ENCODE measurements around the gene SMYD2.

The SMYD2 gene

DNA sequence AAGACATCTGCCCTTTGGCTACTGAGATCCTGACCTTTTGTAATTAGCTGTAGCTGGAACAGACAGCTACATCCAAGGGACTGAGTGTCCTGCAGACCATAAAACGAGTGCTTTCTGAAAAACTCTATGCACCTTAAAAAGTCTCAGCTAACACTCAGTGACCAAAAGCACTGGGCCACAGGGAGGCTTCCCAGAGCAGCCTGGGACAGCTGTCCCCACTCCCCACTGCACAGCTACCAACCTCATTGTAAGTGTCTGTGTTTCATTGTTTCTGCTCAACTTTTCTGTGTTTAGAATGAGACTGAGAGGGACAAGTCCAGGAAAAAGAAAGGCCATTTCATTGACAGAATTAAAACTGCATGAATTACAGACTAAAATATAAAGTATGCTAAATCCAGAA is 80.7 kb downstream of the SMYD2 start:
- no peak for DNase-seq (ENCODE audit: low read depth, low spot score)

DNA sequence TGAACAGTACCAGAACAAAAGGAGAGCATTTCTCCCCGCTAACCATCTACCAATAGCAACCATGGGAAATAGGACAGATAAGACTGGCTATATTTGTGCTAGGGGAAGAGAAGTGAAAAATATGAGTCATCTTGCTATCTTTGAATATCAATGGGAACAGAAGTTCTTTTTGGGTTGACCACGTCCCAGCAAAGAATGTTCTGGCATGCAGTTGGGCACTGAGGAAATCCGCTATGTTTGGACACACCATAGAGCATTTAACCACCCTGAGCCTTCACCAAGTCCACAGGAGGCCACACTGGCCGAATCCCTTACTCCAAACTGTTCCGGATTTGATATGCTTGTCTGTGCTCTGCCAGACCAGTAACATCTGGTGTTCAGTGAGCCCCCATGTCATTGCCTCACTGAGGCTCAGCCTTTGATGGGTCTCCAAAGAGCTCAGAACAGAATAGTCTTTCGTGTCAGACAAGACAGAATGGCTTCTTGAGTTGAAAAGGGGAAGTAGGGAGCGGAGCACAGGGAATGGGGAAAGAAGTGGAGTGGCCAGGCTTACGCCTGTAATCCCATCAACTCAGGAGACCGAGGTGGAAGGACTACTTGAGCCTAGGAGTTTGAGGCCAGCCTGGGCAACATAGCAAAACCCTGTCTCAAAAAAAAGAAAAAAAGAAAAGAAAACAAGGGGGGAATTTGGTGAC is 81.4 kb downstream of the SMYD2 start:
- DNase-seq (ENCODE audit: low read depth, low spot score) = peak; percentile 87

DNA sequence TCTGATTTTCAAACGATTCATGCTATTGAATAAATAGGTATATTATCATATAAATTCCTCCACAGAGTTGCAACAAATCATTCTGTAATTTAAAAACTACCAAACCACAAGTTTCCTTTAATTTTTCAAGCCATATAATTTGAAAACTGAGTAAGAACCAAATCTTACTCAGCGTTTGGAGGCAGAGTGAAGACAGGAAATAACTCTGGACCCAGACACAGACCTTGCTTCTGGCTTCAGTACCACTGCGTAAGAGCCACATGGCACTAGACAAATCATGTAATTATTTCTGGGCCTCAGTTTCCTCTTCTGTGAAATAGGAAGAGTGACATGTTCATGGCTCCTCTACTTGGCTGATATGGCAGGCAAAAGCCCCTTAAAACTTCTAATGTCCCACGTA is 82.4 kb downstream of the SMYD2 start:
- no peak for DNase-seq (ENCODE audit: low read depth, low spot score)

DNA sequence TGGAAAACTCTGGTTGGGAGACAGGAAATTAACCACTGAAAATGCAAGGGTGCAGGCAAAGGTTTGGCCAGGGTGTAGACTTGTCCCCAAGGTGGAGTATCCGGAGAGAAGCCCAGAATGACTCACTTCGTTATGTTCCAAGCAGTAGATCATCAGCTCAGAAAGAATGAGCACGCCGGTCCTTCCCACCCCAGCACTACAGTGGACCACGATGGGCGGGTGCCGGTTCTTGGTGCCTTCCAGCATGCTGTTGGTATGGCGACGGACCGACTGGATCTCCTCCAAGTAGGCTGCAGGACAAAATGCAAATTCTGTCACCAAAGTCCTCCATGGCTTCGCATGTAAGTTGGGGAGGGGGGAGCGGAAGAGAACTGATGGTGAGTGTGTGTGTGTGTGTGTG is 83.4 kb downstream of the SMYD2 start:
- DNase-seq (ENCODE audit: low read depth, low spot score) = no peak

DNA sequence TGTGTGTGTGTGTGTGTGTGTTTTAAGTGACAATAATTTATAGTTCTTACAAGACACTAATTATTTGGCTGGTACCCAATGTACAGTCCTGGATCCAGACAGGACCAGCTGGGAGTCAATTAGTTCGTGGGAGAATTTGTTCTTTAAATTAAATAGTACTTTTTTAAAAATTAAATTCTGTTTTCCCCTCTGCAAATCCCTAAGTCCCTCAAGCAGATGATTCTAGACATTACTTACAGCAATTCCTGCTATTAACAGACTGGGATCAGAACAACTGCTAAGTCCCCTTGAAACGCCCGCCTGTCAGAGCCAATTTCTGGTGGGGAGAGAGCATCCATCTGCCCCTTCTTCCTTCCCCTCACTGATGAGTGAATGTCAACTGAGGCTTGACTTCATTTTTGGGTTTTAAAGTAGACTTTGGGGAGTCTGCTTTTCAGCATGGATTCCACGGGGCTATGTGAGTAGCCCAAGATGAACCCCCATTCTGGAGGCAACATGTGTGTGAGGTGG is 83.9 kb downstream of the SMYD2 start:
- DNase-seq (ENCODE audit: low read depth, low spot score) = no peak

DNA sequence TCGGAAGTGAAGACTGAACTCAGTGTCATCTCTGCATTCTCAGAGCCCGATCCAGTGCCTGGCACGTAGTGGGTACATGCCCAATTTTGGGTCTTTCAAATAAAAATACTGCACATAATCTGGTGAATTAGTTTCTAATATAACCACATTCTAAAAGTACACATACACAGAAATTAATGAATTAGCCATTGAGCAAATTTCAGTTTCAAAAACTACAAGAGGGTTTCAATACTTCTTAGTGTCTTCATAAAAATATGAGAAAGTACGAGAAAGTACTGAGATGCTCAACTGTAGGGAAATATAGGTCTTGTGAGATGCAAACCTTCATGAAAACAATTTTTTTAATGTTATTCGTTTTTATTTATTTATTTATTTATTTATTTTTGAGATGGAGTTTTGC is 86.9 kb downstream of the SMYD2 start:
- DNase-seq (ENCODE audit: low read depth, low spot score) = no peak

DNA sequence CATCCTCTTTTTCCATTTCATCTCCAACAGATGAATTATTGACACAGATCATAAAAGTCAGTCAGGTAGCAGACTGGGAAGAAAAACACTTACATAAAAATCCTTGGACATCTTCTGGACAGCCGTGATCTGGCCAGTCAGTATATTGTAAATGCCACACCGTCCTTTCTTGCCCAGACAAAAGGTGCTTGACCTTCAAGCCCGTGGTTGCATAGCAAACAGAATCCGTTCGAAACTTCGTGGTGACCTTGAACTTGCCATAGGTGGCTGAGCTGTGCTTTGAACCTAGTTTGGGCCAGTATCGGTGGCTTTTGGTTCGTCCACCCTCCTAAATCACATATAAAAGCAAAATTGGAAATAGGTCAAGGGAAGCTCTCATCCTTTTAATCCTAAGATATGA is 88.4 kb downstream of the SMYD2 start:
- no peak for DNase-seq (ENCODE audit: low read depth, low spot score)

DNA sequence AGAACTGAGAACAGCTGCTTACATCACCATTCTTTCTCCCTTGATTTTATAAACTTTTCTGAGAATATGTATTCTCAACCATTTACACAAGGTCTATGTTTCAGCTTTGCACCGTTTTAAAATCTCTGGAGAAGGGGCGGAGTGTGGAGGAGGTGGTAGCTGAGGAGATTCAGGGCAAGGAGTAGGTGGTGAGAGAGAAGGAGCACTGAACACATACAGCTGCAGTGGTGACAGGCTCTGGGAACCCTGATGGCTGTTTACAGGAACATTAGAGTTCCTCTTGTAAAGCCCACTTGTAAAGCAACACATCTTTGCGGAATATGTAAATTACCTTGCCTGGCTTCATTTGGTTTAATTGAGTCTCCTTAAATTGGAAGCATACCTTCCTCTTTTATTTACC is 89.7 kb downstream of the SMYD2 start:
- no peak for DNase-seq (ENCODE audit: low read depth, low spot score)

DNA sequence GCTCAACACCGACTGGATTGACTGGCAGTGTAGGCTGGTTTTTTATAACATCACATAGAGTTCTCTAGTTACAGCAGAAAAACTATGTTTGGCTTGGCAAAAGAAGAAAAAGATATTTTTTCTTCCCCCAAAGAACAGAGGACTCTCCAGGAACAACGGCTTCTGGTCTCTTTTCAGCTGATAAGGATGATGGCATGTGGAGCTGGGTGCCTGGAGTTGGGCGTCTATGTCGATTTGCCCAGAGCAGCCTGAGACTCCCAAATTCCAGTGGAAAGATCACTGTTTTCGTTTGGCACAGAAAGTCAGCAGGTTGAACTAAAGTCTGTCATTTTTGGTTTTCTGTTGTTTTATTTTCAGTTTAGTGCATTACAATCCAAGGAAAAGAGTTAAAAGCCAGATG is 91.1 kb downstream of the SMYD2 start:
- DNase-seq (ENCODE audit: low read depth, low spot score) = peak; percentile 85

DNA sequence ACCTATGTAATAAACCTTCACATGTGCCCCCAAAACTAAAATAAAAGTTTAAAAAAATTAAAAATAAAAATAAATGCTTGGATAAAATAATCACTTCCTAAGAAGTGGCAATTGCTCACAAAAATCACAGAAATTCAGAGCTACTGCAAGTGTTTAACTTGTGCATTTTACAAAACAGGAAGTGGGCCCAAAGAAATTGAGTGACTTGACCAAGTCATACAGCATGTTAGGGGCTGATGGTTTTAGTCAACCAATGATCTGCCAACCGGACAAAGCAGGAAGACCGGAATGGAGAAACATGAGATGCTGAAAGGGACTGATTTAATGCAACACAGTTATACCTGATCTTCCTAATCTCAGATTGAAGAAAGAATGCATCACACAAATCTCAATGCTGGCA is 96.5 kb downstream of the SMYD2 start:
- no peak for DNase-seq (ENCODE audit: low read depth, low spot score)

DNA sequence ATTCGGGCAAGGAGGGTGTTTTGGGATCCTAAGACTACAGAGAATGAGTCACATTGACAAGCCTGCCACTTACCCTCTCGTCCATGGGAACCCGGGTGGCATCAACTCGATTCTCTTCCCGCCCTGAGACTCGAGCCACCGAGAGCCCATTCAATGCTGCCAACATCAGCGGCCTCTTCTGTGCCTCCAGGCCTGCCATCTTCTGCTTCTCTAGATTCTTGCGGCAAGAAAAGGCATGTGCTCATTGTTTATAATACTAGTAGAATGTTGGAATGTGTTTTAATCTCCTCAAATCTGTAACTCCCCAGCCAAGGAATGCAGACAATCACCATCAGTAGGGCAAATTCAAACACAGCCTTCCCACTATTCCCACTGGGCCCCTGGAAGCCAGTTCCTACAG is 96.9 kb downstream of the SMYD2 start:
- DNase-seq (ENCODE audit: low read depth, low spot score) = peak; percentile 91

DNA sequence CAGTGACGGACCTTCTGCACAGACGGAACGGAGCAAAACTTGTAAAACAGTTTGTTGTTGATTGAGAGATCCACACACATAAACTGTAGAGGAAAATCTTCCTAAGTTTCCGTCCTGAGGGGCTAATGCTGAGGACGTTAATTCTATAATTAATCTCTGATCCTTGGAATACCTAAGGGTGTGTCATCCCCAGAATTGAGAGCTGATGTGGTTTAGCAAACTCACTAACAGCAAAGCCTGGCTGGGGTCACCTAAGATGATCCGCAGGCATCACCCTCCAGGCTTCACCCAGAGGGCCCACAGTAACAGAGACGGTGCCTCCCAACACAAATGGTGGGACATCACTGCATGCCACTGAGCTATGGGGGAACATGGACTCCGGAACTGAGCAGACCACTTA is 97.5 kb downstream of the SMYD2 start:
- peak; percentile 35 for DNase-seq (ENCODE audit: low read depth, low spot score)

DNA sequence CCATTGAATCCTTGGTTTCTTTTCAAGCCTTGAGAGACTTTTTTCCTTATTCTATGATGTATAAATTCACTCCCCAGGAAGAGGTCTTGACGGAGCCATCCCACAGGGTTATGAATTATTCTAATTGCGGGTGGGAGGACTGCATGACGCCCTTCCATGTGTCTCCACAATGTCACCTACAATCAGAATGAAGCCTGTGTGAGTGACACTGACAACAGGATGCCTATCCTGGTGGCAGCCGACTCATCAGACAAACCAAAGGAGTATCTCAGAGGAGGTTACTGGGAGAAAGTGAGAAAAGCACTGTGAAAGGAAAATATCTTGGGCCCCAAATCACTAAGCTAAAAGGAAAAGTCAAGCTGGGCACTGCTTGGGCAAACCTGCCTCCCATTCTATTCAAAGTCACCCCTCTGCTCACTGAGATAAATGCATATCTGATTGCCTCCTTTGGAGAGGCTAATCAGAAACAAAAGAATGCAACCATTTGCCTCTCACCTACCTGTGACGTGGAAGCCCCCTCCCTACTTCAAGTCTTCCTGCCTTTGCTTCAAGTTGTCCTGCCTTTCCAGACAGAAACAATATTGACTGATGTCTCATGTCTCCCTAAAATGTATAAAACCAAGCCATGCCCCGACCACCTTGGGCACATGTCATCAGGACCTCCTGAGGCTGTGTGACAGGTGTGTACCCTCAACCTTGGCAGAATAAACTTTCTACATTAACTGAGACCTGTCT is 98.4 kb downstream of the SMYD2 start:
- no peak for DNase-seq (ENCODE audit: low read depth, low spot score)

DNA sequence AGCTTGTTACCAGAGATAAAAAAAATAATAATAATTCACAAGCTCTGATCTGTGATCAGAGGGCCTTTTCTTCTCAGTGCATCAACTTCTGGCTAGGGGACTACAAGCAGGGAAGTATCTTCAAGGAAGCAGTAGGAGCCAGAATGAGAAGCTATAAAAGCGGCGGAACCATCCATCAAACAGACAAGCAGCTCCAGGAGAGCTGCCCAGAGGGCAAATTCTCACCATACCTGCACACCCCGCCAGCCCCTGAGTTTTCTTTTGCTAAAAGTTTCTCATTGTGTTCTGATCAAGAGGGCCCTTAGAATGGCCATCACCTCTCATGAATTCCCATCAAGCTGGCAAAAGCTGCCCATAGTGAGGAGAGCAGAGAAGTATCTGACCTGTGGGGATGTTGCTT is 99.4 kb downstream of the SMYD2 start:
- DNase-seq (ENCODE audit: low read depth, low spot score) = peak; percentile 36

DNA sequence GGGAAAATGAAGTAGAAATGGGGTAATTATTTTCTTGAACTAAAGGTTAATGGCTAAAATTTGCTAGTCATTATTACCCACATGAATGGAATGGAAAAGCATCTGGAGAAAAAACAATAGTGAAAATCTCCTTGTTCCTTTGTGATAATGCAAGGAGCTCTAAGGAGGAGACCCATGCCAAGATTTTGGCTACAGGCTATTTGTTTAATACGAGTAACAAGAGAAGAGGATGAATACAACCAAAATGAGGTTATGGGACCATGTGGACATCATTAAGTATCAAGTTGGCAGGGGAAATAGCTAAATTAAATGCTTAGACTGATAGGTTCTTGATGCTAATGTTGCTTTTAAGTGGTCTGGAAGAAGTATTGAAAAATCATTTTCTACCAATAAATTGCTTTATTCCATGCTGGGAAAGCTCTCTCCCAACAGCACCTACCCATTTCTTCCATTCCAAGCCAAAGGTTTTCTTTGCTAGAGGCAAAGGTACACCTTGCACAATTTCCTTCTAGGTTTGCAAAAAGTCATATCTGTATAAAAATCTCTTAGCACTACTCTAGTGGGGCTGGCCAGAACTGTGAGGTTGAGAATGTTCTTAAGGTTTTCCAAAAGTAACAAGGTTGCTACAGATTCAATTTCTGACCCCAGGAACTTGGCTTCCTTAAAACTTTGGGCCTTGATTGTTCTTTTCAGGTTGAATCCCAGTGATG is 100.2 kb downstream of the SMYD2 start:
- no peak for DNase-seq (ENCODE audit: low read depth, low spot score)

DNA sequence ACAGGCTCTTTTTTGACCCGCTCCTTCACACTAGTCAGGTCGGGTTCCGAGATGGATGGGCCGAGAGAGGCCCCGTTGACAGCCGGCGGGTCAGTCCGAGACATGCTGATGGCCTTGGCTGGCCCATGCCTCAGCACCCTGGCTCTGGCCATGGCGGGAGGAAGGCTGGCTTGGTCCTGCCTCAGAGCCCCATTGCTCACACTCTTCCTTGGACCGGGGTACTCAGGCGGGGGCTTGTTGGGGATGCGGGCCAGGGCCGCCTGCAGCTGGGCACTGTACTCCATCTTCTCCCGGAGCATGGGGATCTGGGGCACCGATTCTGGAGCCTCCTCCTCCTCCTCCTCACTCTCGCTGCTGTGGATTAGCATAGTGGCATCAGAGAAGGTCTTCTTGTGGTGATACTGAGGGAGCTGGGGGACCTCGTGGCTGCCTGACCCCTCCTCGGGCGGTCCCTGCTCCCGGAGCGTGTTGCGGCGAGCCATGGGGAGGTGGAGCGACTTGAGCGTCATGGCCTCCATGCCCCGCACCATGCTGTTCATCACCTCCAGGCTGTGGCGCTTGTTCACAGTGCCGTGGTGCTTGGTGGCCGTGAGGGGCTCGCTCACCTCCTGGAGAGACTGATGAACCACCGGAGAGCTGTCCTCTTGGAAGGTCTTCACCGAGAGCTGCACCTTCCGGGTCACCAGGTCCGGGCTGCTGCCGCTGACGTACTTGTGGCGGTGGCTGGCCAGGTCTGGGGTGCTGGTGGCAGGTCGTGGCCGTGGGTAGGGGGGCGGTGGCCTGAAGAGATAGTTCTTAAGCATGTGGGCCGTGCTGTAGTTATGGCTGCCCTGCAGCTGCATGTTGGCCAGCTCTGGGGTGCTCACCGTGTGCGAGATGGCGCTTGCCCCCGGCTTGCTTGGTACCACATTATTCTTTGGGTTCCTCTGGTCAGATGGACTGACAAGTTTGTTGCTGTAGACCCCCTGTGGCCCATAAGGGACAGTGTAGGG is 102.7 kb downstream of the SMYD2 start:
- no peak for DNase-seq (ENCODE audit: low read depth, low spot score)

DNA sequence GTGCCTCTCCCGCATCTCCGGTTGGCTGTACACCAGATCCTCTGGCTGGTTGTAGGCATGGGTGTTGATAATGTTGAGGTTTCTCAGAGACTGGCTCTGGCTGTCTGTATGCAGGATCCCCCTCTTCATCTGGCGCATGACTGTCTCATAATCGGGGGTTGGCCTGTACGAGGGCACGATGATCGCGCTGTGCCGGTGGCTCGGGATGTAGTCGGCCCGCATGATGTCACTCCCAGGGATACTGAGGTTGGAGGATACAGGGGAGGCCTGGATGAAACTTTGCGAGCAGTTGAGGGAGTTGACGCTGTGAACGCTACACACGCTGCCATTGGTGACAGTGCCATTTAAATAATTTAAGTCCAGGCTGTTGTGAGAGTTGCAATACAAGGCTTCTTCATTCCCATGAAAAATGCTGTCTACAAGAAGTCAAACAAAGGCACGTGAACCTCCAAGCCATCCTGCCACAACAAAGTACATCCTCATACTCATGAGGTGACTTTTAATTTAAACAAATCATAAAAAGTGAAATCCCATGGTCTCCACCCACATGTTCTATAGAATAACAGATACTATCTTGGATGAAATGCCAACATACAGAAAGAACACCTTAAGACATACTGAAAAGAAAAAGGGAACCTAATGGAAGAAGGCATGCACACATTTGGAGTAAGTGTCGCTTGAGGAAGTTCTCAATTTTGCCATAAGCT is 103.6 kb downstream of the SMYD2 start:
- DNase-seq (ENCODE audit: low read depth, low spot score) = no peak

DNA sequence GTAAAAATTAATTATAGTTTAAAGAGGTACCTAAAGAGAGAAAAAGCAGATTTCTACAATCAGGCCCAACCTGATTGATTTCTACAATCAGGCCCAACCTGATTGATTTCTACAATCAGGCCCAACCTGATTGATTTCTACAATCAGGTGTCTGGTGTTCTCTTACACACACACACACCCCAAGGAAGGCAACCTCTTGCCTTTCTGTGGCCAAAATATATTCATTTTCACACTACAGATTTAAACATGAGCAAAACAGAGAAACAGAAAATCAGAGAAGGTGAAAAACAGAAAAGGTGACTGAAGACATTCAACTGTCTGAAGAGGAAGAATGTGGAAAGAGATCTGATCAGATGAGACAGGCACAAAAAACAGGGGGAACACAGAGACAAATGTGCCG is 104.5 kb downstream of the SMYD2 start:
- DNase-seq (ENCODE audit: low read depth, low spot score) = no peak

DNA sequence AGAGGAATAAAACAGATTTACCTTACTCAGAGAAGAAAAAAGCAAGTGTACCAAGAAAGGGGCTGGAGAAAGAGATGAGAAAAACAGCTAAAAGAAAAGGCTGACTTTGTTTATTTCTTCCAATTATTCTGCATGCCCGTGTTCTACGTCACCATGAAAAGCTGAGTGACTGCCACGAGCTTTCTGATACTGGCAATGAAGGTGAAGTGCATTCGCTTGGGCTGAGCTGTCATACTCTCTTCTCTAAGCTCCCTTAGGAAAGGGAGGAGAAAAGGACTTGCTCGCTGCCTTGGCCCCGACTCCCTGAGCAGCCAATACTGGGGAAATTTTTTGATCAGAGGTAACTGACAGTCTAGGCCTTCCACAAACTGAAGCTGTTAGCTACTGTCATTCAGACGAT is 105.4 kb downstream of the SMYD2 start:
- peak; percentile 51 for DNase-seq (ENCODE audit: low read depth, low spot score)
